ENCODE measurements around the gene CLK4.
"Not testable (repeated sequence)": the region's sequence is repeated elsewhere in the genome, so short reads cannot be mapped to it uniquely, and the experiment has no call there.

CLK4 gene

DNA sequence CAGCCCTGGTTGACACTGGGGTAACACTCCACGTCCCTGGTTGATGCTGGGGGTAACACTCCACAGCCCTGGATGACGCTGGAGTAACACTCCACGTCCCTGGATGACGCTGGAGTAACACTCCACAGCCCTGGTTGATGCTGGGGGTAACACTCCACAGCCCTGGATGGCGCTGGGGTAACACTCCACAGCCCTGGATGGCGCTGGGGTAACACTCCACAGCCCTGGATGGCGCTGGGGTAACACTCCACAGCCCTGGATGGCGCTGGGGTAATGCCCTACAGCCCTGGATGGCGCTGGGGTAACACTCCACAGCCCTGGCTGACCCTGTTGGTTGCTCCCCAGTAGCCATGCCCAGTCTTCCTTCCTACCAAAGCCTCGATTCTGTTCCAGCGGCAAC, 41.4 kb downstream of the CLK4 start:
- DNase-seq, result not testable (repeated sequence)

DNA sequence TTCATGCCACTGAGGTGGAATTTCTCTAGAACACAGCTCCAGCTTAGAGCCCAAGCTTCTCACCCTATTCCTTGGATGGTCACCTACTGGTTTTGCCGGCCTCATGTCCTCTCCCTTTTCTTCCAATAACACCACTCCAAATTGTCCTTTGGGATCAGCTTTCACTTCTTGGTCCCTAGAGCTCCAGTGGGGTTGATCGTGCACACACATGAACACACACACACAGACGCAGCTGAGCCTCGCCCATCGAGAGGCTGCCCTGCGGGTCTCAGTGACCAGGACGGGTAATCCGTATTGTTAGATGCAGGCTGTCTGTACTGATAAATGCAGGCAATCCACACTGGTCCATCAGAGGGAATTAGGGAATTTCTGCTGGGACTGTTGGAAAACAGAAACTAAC, 43.6 kb downstream of the CLK4 start:
- DNase-seq, result no peak

DNA sequence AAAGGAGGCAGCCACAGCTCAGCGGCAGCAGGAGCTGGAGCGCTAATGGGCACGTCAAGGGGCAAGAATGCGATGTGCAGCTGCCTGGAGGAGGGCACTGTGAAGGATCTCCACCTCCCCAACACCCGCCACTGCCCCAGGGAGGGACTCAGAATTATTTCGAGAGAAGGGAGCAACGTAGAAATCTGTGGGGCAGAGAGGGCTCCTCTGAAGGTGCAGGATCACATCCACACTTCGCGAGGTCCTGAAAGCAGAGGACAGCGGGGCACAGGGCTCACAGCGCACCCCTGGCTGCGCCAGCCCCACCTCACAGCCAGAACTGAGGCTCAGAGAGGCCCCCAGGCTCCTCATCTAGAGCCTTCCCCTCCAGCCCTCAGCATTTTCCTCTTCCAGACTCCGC, 44.6 kb downstream of the CLK4 start:
- no peak for DNase-seq

DNA sequence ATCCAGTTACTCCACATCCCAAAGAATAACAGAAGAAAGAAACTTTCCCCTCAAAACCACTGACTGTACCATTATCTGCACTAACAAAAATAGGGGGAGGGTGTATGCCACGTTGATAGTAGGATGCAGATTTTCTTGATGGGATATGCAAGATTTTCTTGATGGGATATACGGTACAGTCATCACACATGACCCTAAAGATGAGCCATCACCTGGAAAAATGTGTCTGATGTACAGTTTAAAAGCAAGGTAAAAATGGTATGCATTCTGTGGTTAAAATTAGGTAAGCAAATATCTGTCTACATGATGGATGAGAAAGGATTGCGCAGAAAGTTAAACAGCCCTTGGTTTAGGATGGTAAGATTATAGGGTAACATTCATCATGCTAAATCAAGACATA, 45.2 kb downstream of the CLK4 start:
- DNase-seq, result no peak

- no peak for DNase-seq
Measured at GRCh38 chr5:178580271-178580955, 46.4 kb downstream of the CLK4 start.

DNA sequence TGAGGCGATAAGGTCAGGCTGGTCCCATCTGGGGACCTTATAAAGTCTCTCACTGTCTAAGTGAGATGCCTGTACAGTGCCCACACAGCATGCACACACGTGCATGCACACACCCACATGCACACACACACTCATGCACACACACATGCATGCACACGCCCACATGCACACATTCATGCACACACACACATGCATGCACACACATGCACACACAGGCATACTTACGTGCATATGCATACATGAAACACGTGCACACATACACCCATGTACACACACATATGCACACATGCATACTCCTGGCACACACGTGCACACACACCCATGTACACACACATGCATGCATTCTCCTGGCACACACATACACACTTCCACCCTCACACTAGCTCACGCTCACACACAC, 48.9 kb downstream of the CLK4 start:
- no peak for DNase-seq

GRCh38 chr5:178577376-178577839, 49.4 kb downstream of the CLK4 start:
- DNase-seq, result no peak

- DNase-seq, result no peak
Measured at GRCh38 chr5:178576591-178577351, 50.1 kb downstream of the CLK4 start.

- no peak for DNase-seq
Measured at GRCh38 chr5:178573216-178573615, 53.6 kb downstream of the CLK4 start.

GRCh38 chr5:178572617-178573016, 54.2 kb downstream of the CLK4 start:
- no peak for DNase-seq

DNA sequence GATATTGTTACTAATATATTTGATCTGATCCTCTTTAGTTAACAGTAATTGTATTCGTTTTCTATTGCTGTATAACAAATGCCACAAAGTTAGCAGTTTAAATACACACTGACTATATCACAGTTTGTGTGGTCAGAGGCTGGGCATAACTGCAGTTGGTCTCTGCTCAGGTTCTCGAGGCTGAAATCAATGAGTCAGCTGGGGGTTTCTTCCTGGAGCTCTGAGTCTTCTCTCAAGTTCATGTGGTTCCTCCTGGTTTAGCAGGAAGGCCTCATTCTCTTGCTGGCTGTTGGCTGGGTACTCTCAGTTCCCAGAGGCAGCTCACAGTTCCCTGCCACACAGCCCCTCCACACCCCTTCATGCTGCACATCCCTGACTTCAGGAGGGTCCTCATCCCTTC, 57.4 kb downstream of the CLK4 start:
- no peak for DNase-seq

DNA sequence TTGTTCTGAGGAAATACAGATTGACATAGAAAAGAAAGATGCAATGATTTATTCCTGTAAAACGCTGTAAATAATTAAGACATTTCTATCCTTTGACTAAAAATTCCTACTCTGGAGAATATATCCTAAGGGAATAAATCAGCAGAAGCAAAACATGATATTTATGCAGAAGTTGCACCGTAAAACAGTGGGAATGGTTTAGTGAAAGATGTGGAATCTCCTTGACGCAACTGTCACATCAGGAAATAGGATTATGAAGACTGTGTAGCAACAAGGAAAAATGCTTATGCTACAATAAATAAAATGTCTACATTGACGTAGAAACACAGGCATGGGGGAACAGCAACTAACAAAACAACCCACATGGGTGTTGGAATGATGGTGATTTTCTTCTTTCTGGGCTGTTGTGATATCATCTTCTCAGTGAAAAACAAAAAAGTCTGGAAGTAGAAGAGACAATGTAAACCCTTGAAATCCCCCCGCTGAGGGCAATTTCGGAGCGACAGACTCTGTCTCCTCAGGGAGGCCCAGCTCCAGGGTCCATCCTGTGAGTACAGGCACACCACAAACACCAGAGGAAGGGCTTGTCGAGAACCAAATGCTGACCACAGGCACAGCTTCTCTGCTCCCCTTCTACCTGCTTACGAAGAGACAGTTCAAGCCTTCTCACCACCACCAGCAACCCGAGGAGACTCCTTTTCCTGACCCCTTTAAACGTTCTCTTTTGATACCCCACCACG, 61.9 kb downstream of the CLK4 start:
- no peak for DNase-seq

- no peak for DNase-seq
Measured at GRCh38 chr5:178564397-178564796, 62.5 kb downstream of the CLK4 start.

- no peak for DNase-seq
Measured at GRCh38 chr5:178563621-178564020, 63.2 kb downstream of the CLK4 start.

GRCh38 chr5:178561746-178562264, 65.0 kb downstream of the CLK4 start:
- no peak for DNase-seq

- no peak for DNase-seq
Measured at GRCh38 chr5:178560911-178561310, 65.9 kb downstream of the CLK4 start.

DNA sequence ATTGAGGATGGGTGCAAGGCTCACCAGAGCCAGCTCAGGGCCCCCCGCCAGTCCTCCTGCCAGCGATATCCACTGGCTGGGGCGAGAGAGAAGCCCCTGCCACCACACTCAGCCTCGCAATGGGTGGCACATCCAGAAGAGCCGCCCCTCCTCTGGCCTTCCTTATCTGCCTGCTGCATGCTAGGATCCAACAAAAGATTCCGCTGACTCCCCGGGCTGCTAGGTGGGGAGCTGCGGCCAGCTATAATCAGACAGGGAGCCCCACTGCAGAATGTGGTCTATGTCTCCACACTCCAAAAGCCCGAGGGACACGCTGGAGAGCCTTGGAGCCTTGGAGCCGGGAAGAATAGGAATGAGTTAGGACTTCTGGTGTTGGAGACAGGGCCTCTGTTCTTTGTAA, 69.4 kb downstream of the CLK4 start:
- no peak for DNase-seq

DNA sequence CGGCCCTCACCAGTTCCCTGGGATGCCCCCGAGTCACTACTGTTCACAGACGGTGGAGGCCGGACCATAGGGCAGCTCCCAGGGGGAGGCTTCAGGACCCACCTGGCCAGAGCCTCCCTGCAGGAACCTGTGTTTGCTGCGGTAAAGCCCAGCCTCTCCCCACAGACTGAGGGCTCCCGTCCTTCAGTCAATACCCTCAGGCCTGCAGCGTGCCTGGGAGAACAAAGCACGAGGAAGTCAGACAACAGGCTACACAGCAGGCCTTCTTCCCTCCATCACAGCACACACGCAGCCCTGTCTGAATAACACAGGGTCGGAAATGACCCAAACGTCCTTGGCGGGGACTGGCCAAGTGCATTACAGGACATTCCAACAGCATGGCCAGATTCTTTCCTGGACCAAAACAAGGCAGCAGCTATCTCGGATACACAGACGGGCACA, 71.1 kb downstream of the CLK4 start:
- DNase-seq, result no peak

DNA sequence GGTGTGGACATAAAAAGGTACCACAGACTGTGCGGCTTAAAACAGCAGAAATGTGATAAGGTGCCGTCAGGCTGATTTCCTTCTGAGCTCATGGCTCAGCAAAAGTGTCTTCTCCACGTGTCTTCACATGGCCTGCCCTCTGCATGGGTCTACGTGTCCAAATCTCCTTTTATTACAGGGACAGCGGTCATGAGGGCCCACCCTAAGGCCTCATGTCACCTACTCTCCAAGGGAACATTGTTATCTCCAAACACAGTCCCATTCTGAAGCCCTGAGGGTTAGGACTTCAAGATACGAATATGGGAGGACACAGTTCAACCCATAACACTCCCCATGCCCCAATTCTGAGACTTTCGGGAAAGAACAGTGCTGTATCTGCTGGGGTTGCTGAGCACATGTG, 71.8 kb downstream of the CLK4 start:
- DNase-seq, result no peak

GRCh38 chr5:178554311-178554710, 72.5 kb downstream of the CLK4 start:
- DNase-seq, result no peak

GRCh38 chr5:178553517-178553916, 73.3 kb downstream of the CLK4 start:
- DNase-seq, result no peak
